SIG-M5 treated with dmso at 0.1 percent for 504 hours (cell line): ENCODE results near the gene GXYLT2.

Experiments
- DNase-seq: peaks from one replicate; lab custom pipeline; 2025; ENCODE audit not compliant: unreplicated experiment; lab: John Stamatoyannopoulos, UW

Gene GXYLT2

DNA sequence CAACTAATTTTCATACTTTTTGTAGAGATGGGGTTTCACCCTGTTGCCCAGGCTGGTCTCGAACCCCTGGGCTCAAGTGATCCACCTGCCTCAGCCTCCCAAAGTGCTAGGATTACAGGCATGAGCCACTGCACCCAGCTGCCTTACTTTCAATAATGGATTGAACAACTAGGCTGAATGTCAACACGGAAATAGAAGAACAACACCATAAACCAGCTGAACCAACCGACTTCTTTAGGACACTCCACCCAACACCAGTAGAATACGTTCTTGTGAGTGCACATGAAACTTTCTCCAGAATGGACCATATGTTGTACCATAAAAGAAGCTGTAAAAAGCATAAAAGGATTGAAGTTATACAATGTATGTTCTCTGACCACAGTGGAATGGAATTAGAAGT is 42.9 kb downstream of the GXYLT2 start:
- DNase-seq: no peak

DNA sequence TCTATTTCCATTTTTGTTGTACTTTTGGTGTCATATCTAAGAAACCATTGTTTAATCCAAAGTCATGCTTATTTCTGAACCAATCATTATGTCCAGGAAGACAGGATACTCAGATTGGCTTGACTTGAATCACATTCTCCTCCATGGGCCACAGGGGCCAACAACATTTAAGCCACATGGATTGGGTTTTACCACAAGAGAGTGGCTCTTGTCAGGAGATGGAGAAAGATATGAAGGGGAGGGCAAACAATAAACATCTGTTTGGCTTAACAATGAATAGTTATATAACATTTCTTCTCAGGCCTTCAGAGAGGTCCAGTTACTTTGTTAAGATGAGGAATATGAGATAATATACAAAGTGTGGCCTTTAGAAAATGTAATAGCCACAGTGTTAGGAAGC is 44.6 kb downstream of the GXYLT2 start:
- no peak for DNase-seq

DNA sequence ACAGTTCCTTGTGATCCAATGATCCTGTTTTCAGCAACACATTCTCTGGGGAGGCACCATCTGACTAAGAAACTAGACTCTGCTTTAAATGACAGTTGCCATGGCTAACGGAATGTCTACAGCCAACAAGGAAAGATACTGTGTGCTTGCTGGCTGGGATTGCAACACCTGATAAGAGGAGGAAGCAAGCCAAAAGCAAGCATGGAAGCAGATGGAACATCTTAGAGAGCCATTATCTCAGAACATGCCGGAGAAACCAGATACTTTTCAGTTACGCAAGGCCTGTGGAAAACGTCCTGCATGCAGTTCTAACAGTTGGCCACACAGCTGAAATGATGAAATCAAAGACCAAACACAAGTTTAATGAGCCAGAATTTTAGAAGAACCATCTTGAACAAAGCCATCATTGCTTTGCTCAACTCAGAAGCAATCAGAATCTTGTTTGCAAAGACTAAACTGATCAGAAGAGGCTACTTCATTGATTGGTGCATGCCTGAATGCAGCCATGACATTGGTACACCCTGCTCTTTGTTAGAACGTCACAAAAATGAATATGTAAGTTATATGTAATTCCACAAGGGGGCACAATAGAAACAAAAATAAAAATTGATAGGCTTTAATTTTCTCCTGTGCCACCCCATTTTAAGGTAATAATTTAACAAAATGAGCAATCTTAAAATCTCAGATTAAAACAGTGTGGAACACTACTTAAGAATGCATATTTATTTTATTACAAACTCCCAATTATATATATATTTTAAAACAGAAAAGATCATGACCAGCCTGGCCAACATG is 50.8 kb downstream of the GXYLT2 start:
- peak; percentile 88 for DNase-seq

DNA sequence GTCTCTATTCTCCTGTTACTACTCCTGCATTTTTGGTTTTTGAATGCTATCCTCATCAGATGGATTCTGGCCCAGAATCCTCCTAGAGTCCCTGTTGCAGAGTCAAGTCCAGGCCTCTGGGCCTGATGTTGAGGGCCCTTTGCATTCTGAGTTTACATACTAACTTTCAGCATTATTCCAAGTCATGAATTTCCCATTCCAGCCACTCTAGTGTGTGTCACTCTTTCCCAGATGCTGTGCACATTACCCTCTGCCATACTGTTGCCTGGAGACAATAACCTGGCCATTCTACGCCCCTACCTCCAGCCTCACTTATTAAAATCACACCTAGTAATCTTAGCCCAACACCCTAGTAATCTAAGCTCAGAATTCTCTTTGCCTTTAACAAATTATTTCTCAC is 53.4 kb downstream of the GXYLT2 start:
- no peak for DNase-seq

DNA sequence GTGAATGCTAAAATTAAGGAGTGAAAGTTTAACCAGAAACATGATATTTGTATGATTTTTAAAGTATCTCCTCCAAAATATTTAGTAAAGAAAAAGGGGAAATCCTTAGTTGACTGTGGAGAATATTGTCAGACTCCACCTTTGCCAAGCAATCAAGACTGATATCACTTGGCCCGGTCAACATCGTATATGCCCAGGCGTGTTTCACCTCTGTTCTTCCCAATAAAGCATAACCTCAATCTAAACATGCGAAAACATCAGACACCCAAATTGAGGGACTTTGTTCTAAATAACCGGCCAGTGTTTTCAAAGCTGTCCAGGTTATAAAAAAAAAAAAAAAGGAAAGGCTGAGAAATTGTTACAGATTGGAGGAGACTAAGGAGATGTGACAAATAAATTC is 54.6 kb downstream of the GXYLT2 start:
- no peak for DNase-seq

DNA sequence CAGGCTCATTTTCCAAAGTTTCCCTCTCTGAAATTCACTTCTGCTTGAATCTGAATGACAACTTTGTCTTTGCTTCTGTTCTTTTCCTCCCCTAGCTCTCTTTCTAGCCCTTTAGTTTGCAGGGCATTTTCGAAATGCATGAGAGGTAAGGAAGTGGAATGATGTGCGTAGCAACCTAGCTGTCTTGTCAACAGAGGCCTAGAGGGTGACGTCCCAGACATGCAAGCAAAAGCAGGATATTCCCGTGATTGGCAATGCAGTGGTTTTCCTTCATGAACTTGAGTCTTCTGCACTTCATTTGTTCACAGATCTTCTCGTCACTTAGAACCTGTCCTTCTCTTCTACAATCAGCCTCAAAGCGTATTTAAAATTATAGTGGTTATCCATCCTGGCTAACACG is 56.9 kb downstream of the GXYLT2 start:
- no peak for DNase-seq

DNA sequence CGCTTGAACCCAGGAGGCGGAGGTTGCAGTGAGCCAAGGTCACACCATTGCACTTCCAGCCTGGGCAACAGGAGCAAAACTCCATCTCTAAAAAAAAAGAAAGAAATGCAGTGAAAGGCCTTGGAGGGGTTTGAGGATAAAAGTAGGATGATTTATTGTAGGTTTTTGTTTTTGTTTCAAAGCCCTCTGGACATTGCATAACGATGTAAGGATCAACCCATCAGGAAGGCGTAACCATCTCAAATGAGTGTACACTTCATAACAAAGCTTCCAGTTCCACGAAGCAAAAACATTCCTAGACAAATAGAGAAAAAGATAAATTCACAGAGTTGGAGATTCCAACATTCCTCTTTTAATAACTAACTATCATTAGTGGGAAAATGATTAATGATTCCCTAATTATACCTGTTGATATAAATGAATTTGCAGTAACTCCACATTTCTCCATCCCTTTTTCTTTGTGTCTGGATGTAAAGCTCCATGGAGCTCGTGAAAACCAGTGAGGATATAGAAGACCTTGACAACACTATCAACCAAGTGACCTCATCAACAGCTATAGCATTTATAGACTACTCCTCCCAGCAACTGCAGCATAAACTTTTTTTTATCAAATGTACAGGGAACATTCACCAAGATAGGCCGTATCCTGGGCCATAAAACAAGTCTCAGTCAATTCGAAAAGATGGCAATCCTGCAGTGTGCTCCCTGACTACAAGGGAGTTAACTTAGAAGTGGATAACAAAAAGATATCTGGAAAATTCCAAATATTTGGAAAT is 60.1 kb downstream of the GXYLT2 start:
- no peak for DNase-seq

DNA sequence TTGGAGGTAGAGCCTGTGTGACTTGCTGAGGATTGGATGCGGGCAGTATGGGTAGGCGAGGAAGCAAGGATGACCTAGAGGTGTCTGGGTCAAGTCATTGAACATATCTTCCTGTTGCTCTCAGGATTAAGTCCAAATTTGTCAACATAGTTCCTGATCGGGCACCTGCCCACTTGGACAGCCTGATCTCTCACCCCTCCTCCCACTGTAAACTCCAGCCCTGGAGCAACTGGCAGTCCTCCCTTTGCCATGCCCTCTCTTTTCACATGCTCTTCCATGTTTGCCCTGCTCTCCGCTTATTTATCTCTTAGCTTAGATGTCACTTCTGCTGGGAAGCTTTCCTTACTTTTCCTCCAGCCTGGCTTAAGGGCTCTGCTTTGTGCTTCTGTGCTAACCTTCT is 61.2 kb downstream of the GXYLT2 start:
- DNase-seq: no peak

DNA sequence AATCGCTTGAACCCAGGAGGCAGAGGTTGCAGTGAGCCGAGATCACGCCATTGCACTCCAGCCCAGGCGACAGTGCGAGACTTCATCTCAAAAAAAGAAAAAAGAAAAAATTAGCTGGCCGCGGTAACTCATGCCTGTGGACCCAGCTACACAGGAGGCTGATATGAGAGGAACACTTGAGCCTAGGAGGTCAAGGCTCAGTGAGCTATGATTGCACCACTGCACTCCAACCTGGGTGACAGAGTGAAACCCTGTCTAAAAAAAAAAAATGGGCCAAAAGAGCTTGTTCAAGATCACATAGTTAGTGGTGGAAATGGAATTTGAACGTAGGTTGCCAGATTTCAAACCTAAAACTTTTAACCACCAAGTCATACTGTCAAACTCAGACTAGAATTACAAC is 62.5 kb downstream of the GXYLT2 start:
- no peak for DNase-seq

DNA sequence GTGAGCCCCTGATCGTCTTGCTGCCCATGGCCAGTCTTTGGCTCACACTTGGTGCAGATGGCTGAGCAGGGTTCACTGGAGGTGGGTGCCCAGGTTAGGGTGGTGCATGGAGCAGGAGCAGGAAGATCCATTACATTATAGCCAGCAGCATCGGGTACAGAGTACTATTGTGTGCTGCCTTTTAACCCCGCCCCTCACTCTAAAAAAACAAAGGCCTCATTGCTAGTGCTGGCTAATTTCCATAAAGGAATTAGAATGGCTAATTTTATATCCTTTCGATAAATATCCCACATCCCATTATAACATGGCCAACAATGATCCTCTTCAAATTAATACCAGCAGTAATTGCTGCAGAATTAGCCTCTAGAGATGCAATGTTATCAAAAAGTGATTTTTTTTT is 63.0 kb downstream of the GXYLT2 start:
- no peak for DNase-seq

DNA sequence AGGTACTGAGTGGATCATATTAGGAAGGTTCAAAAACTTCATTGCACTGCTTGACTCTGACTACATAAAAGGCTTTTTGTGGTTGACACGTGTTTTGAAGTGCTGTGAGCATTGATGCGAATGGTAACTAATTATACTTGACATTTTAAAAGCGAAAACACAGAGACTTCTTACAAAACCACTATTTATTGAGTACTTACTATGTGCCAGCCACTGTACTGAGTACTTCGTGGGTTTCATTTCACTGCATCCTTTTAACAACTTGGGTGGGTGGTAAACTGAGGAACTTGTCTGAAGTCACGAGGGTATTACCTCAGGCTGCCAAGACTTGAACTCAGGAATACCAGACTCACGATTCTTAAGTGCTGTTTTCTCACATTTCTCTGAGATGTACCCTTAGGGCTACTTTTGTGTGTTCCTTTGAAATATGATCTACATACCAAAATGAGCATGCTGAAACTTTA is 63.4 kb downstream of the GXYLT2 start:
- no peak for DNase-seq

DNA sequence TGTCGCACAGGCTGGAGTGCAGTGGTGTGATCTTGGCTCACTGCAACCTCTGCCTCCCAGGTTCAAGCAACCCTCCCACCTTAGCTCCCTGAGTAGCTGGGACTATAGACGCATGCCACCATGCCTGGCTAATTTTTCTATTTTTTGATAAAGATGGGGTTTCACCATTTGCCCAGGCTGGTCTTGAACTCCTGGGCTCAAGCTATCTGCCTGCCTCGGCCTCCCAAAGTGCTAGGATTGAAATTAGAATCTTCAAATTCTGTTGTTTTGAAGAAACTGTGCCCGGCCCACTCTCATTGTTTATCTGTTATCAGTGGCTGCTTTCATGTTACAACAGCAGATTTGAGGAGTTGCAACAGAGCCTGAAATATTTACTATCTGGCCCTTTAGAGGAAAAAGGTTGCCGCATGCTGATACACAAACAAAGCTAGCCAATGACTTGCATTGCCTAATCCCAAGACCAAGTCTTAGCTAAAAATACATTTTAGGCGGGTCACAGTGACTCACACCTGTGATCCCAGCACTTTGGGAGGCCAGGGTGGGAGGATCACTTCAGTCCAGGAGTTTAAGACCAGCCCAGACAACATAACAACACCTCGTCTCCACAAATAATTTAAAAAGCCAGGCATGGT is 65.6 kb downstream of the GXYLT2 start:
- no peak for DNase-seq

DNA sequence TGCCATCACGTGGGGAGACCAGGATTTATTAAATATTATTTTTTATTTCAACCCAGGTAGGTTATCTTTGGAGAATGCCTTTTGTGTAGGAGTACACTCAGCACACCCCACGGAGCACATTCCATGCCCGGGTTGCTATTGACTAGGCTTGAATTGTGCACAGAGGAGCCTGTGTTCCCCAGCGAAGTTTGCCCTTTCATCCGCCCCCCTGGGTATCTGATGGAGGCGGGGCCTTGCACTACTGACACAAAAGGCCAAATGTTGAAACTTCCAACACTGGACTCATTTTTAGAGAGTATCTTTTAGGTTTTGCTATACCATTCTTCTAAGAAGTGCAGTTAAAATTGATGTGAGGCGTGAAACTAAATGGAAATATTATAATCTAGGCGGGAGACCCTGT is 69.5 kb downstream of the GXYLT2 start:
- no peak for DNase-seq

DNA sequence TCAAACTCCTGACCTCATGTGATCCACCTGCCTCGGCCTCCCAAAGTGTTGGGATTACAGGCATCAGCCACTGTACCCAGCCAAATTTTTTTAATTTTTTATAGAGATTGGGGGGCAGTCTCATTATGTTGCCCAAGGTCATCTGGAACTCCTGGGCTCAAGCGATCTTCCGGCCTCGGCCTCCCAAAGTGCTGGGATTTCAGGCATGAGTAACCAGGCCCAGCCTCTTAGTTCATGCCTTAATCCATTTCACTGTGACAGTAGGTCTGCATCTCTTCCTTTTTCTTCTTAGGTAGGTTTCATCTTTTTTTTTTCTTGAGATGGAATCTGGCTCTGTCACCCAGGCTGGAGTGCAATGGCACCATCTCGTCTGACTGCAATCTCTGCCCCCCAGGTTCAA is 71.5 kb downstream of the GXYLT2 start:
- no peak for DNase-seq

DNA sequence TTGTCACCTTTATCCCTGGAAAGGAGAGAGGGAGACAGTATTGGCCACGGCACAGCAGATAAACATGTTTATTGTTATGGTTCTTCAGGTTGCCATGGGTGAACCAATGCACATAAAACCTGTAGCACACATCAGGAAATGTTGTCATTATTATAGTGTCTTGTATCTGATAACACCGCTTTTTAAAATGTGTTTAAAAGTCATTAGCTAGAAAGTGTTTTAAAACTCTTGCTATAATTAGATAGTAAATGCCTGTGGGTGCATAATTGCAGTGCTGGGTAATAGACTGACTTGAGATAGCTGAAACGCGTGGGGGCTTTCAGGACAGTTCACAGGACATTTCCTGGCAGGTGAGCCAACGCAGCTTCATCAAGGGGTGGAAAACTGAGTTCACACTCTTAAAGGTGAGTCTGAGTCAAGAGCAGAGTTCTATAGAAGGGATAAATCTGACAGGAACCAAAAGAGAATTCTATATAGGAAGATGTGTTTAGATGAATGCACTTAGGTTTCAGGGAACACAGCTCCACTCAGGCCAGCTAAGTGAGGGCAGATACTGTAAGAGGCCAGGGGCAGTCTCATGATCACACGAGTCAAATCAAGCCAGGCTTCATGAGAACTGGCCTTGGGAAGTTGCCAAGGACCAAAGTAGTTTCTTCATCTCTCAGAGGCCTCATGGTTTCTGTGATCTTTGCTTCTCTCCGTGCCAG is 73.1 kb downstream of the GXYLT2 start:
- DNase-seq: no peak

DNA sequence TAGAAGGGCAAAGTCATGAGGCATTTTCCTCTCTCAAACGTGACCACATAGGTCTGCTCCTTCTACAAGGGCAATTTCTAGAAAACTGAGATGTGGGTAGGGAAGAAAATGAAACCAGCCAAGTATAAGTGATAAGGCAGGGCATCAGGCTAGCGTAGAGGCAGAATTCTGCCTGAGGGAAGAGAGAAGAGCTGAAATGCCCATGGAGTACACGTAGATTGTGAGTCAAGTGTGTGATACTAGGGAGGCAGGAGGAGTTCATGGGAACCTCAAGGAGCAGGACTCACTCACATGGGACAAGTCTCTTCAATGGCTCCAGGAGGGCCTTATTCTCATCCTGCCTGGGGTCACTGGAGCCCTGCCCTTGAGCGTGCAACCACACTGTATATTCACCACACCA is 73.9 kb downstream of the GXYLT2 start:
- no peak for DNase-seq

DNA sequence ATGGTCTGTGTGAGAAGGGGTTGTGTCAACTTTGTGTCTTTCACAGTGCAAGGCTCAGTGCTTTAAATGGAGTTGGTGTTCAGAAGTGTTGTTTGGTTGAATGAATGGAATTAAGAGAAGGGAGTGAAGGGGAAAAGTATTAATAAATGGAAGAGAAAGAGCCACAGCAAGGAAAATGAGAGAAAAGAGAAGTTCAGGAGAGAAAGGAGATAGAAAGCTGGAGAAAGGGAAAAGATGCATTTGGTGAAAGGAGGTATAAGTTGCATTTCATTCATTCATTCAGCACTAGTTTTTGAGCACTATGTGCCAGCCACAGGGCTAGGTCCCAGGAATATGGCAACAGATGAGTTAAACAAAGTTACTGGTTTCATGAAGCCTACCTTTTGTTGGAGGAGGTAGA is 74.5 kb downstream of the GXYLT2 start:
- no peak for DNase-seq

DNA sequence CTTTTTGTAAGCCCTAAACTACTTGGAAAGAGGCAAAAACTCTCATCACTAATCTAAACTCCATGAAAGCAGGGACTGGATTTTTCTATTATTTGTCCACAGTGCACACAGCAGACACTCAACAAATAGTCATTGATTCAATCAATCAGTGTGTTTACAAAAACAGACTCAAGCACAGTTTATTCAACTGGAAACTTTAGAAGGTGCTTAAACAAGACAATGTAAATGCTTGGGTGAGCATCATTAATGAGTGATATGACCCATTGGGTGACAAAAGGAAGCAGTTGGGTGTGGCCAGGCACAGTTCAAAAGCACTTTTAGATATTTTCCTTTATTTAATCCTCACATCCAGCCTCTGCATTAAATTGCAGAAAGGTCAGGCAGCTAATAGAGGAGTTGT is 76.8 kb downstream of the GXYLT2 start:
- no peak for DNase-seq

DNA sequence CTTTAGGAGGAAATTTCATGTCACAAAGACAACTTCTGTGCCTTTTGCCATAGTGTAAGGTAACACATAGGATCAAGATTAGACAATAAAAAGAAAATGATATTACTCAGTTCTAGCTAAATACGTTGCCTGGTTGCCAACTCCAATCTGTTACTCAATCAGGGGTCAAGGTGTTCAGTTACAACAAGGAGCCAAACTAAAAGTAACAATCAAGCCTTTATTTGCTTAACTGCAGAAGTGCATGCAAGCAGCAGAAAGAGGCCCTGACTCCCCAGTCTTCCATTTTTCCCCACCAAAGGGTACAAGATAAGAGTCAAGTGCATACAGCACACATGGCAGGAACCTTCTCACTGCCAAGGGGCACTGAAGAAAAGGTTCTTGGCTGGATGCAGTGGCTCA is 80.4 kb downstream of the GXYLT2 start:
- DNase-seq: no peak

DNA sequence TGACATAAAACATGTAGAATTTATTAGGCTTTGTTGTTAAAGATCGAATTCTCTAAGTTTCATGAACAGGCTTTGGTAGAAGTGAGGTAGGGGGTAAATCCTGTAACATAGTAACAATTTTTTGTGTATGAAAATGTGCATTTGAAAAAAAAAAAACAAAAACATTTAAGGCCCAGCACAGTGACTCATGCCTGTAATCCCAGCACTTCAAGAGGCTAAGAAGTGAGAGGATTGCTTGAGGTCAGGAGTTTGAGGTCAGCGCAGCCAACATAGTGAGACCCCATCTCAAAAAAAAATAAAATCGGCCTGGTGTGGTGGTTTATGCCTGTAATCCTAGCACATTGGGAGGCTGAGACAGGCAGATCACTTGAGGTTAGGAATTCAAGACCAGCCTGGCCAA is 81.9 kb downstream of the GXYLT2 start:
- DNase-seq: no peak

DNA sequence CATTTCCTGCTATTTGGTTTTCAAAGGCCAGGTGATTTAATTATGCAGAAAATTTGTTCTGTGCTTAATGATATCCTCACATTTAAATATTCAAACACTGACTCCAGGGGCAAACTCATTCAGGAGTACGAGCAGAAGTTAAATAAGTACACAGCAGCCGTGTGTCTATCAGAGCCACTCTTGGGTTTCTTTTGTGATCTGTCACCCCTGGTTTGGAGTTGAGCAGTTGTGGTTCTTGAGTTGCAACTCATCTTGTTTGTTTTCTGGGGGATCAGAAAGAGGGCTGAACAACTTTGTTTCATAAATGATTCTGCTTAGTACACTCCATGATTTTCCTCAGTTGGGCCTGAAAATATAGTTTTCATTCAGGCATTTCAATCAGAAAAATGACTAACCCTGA is 83.1 kb downstream of the GXYLT2 start:
- no peak for DNase-seq

DNA sequence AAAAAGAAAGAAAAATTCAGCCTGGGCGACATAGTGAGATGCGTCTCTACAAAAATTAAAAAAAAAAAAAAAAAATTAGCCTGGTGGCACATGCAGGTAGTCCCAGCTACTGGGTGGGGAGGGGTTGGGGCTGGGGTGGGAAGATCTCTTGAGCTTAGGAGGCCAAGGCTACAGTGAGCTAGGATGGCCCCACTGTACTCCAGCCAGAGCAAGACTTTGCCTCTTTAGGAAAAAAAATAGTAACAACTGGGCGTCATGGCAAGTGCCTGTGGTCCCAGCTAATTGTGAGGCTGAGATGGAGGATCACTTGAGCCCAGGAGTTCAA is 84.8 kb downstream of the GXYLT2 start:
- DNase-seq: no peak
